ACC112 (cell line): ENCODE data around the gene FBLN1.

ENCODE experiments used
- H2AFZ ChIP-seq: fragments of 200-600 bp; sonication (generic); one replicate; pipeline ENCODE4 v1.6.0; 2017; ENCODE audit warnings: antibody characterized with exemption, low read length; ENCODE audit not compliant: unreplicated experiment
- H3K27ac ChIP-seq: fragments of 200-600 bp; sonication (generic); 2 replicates; pipeline ENCODE4 v1.5.1; 2014; ENCODE audit warnings: low read depth, mild to moderate bottlenecking, antibody characterized with exemption, low read length, moderate library complexity
- H3K27me3 ChIP-seq: fragments of 200-600 bp; sonication (generic); 2 replicates; pipeline ENCODE4 v1.6.1; 2014; ENCODE audit warnings: mild to moderate bottlenecking, antibody characterized with exemption, low read length, moderate library complexity, mixed read lengths; ENCODE audit not compliant: insufficient read depth
- H3K36me3 ChIP-seq: fragments of 200-600 bp; sonication (generic); 2 replicates; pipeline ENCODE4 v1.6.1; 2016; ENCODE audit warnings: mild to moderate bottlenecking, antibody characterized with exemption, low read length, moderate library complexity, mixed read lengths; ENCODE audit not compliant: insufficient read depth
- H3K4me1 ChIP-seq: fragments of 200-600 bp; sonication (generic); one replicate; pipeline ENCODE4 v1.6.1; 2016; ENCODE audit warnings: low read length, mixed read lengths; ENCODE audit not compliant: insufficient read depth, unreplicated experiment, control insufficient read depth
- H3K4me3 ChIP-seq: fragments of 200-600 bp; sonication (generic); 2 replicates; pipeline ENCODE4 v1.5.1; 2014; ENCODE audit warnings: mild to moderate bottlenecking, low read depth, low read length
- H3K79me2 ChIP-seq: fragments of 200-600 bp; sonication (generic); one replicate; pipeline ENCODE4 v1.6.0; 2016; ENCODE audit warnings: low read length; ENCODE audit not compliant: control insufficient read depth, unreplicated experiment, insufficient read depth

FBLN1 gene

DNA sequence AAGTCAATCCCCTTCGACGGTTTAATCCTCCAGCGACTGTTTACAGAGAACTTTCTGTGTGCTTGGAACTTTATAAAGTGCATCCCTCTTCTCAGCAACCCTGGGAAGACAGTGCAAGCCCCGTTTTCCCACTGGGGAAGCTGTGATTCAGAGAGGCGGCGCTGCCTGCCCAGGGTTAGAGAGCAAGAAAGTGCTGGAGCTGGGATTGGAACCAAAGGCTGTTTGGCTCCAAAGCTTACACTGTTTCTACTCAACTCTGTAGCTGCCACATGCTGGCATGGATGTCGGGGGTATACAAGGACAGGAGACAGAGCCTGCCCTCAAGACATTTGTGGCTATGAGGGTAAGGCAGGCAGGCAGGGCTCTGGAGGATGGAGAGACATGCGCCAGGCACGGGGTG is 13.0 kb downstream of the FBLN1 start:
- Histone ChIP-seq H3K4me1 (peaks cover 19% of the 10 kb centered on the region), H3K79me2 (peaks cover 14% of the 10 kb centered on the region), H3K27ac (no peak overlapping the region), H2AFZ (no peak overlapping the region), H3K4me3 (no peak overlapping the region), H3K27me3 (no peaks in the 10 kb centered on the region), H3K36me3 (no peaks in the 10 kb centered on the region)

DNA sequence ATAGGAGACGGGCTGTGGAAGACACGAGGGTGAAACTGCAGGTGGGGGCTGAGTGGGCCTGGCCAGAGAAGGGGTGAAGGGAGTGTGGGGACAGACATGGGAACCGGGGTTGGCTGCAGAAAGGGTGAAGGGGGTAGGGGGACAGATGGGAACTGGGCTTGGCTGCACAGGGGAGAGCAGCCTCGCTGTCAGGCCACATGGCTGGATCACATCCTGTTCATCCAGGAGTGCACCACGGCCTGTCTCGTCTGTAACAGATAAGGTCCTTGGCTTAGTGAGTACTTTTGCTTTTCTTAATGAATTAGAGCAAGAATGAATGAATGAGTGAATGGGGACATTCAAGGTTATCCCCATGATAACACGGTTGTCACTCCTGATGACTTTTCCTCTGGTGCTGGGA is 13.5 kb downstream of the FBLN1 start:
- Histone ChIP-seq H3K4me1 (peaks cover 19% of the 10 kb centered on the region), H3K4me3 (no peak overlapping the region), H3K79me2 (peaks cover 11% of the 10 kb centered on the region), H3K36me3 (no peaks in the 10 kb centered on the region), H3K27me3 (no peaks in the 10 kb centered on the region), H3K27ac (no peak overlapping the region), H2AFZ (no peak overlapping the region)

DNA sequence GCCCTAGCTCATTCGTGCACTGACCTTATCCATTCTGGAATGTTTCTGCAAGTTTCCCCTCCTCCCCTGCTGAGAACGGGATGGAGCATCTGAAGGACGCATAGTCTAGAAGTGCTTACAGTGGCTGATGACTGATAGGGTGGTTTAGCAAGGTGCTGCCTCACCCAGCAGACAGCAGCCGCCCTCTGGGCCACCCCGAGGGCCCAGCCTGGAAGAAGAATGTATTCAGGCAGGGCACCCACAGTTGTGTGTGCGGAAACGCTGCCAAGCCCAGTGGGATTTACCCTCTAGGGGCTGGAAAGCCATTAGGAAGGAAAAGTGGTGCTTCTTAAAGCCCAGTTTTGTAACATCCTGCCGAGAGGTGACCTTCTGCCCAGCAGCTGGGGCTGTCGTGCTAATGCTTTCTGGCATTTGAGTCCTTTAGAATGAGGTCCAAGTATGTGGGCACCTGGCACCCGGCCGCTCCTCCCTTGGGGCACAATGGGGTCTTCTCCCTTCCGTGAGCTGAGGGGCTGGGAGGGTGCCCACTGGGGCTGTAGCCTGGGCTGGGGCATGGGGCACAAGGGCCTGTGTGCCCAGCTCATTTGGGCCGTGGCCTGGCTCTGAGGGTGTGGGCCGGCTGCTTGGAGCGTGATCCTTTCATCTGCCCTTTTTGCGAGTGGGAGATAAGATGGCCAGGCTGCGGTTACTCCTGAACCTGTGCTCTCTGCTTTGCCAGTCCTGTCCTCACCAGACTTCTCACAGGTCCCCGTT is 14.4 kb downstream of the FBLN1 start:
- Histone ChIP-seq H3K36me3 (no peaks in the 10 kb centered on the region), H3K27ac (no peak overlapping the region), H2AFZ (no peak overlapping the region), H3K4me1 (peaks cover 16% of the 10 kb centered on the region), H3K79me2 (peaks cover 11% of the 10 kb centered on the region), H3K4me3 (no peak overlapping the region), H3K27me3 (no peaks in the 10 kb centered on the region)

DNA sequence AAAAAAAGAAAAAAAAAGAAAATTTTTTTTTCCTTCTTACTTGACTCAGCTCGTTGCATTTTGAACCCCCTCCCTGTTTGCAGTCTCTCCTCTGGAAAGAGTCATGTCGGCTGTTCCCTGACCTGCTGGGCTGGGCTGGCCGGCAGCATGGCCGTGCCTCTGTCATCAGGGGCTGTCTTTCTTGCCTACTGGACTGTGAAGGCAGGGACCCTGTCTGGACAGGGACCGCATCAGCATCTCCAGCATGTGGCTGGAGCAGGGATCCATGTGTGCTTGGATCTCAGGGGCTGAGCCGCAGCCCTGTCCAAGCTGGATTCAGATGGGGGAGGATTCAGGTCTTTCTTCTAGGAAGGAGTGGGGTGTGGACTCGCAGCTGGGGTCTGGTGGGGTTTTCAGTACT is 15.5 kb downstream of the FBLN1 start:
- Histone ChIP-seq H3K4me1 (peaks cover 6% of the 10 kb centered on the region), H3K36me3 (no peaks in the 10 kb centered on the region), H3K4me3 (no peak overlapping the region), H3K27me3 (no peaks in the 10 kb centered on the region), H2AFZ (no peak overlapping the region), H3K79me2 (peaks cover 10% of the 10 kb centered on the region), H3K27ac (no peak overlapping the region)

DNA sequence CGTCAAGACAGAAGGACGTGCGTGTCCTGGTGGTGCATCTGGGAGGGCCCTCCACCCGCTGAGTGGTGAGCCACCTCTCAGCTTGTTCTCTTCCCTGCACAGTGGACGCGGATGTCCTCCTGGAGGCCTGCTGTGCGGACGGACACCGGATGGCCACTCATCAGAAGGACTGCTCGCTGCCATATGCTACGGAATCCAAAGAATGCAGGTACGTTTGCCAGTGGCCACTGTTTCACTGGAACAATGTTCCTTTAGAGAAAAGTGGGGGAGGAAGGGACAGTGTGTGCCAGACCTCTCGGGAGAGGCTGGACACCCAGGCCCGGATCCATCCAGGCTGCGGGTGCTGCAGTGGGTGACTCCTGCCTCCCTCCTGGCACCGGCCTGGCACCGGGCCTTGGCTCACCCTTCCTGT is 15.9 kb downstream of the FBLN1 start:
- H3K4me3 ChIP-seq, result no peak overlapping the region
- no peaks in the 10 kb centered on the region for H3K36me3 ChIP-seq
- H3K27ac ChIP-seq, result no peak overlapping the region
- H2AFZ ChIP-seq, result no peak overlapping the region
- peaks cover 6% of the 10 kb centered on the region for H3K79me2 ChIP-seq
- no peaks in the 10 kb centered on the region for H3K27me3 ChIP-seq
- peaks cover 6% of the 10 kb centered on the region for H3K4me1 ChIP-seq

DNA sequence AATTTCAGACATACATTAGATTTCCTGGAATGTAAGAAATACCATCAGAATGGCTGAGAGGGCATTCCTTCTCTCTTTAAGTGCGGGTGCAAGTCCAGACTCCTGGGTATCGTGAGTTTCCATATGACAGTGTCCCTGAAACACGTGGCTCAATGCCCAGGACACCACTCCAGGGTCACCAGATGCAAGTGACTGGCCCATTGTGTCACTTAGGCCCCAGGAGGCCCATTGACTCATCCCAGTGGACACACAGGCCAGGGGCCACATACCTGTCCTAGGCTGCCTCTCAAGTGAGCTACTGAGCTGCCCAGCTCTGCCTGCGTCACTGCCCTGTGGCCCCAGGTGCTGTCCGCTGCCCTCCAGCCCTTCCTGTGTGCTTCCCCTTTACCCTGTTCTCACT is 18.5 kb downstream of the FBLN1 start:
- Histone ChIP-seq H3K4me1 (peaks cover 6% of the 10 kb centered on the region), H3K4me3 (no peak overlapping the region), H3K36me3 (no peaks in the 10 kb centered on the region), H3K27me3 (no peaks in the 10 kb centered on the region), H3K79me2 (no peaks in the 10 kb centered on the region), H3K27ac (no peak overlapping the region), H2AFZ (no peak overlapping the region)

DNA sequence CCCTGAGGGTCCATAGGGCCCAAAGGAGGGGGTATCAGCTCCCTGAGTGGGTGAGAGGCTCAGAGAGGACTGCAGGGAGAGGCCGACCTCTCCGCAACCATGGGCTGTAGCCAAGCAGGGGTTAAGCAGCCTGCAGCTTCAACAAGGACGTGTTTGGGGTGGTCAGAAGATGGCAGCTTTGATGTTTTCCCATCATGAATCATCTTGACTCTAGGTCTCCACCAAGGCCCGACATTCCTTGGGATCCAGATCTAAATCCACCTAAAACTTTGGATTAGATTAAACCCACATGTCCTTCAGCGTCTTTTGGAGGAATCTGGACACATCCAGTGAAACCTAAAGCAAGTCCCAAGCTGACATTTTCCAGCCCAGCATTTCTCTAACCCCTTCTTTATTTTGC is 19.8 kb downstream of the FBLN1 start:
- H3K4me1 ChIP-seq, result no peaks in the 10 kb centered on the region
- no peak overlapping the region for H2AFZ ChIP-seq
- H3K27me3 ChIP-seq, result no peaks in the 10 kb centered on the region
- no peaks in the 10 kb centered on the region for H3K79me2 ChIP-seq
- no peaks in the 10 kb centered on the region for H3K36me3 ChIP-seq
- no peak overlapping the region for H3K27ac ChIP-seq
- no peak overlapping the region for H3K4me3 ChIP-seq

DNA sequence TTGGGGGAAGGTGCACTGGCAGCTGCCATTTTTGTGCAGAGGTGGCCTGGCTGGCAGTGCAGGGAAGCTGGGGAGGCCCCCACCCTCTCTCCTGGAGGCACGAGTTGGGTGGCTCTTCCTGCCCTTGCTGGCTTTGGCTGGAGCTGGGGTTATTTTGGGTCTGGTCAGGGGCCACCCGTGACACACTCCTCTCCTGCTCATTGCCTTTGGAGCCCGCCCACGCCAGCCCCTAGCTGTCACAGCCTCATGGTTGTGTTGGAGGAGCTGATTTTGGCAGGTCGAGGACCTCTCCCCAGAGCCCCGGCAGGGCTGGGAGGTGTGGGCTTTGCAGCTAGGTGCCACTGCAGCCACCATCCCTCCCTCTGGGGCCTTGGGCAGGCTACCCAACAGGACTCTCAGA is 21.5 kb downstream of the FBLN1 start:
- Histone ChIP-seq H3K4me3 (no peak overlapping the region), H3K27me3 (no peaks in the 10 kb centered on the region), H3K79me2 (no peaks in the 10 kb centered on the region), H2AFZ (no peak overlapping the region), H3K4me1 (no peaks in the 10 kb centered on the region), H3K27ac (no peak overlapping the region), H3K36me3 (no peaks in the 10 kb centered on the region)

DNA sequence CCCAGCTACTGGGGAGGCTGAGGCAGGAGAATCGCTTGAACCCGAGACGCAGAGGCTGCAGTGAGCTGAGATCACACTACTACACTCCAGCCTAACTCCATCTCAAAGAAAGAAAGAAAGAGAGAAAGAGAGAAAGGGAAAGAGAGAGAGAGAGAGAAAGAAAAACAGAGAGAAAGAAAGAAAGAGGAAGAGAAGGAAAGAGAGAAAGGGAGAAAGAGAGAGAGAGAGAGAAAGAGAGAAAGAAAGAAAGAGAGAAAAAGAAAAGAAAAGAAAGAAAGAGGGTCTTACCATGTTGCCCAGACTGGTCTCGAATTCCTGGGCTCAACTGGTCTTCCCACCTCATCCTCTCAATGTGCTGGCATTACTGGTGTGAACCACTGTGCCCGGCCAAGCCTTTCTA is 22.3 kb downstream of the FBLN1 start:
- Histone ChIP-seq H3K4me1 (no peaks in the 10 kb centered on the region), H3K27ac (no peak overlapping the region), H3K27me3 (no peaks in the 10 kb centered on the region), H3K79me2 (no peaks in the 10 kb centered on the region), H2AFZ (no peak overlapping the region), H3K4me3 (no peak overlapping the region), H3K36me3 (no peaks in the 10 kb centered on the region)

DNA sequence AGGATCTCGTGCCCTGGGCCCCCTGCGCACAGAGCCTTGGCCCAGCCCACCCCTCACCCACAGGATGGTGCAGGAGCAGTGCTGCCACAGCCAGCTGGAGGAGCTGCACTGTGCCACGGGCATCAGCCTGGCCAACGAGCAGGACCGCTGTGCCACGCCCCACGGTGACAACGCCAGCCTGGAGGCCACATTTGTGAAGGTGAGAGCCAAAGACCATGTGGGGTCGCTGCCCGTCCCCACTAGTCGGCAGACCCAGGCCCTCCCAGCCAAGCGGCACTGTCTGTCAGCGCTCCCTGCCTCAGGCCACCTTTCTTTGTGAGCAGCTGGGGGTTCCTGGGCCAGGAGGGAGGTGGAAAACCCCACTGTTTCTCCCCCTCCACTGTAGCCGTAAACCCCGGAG is 22.8 kb downstream of the FBLN1 start:
- Histone ChIP-seq H3K79me2 (no peaks in the 10 kb centered on the region), H3K4me3 (no peak overlapping the region), H2AFZ (no peak overlapping the region), H3K36me3 (no peaks in the 10 kb centered on the region), H3K4me1 (no peaks in the 10 kb centered on the region), H3K27me3 (no peaks in the 10 kb centered on the region), H3K27ac (no peak overlapping the region)

DNA sequence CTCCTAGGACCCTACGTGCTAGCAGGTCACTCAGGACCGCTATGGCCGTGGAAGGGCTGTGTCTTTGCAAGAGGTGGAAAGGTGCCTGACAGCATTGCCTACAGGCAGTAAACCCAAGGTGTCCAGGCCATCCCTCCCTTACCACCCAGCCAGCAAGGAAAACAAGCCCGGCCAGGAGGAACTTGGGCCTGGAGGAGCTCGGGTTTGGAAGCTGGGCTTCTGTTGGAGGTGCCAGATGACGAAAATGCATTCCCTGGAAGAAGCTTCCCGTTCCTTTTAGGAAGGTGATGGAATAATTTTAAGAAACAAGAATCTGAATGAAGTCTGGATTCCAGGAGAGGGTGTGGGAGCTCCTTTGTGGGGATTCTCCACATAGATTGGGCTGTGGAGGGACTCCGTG is 23.6 kb downstream of the FBLN1 start:
- Histone ChIP-seq H3K4me3 (no peak overlapping the region), H3K4me1 (no peaks in the 10 kb centered on the region), H3K27me3 (no peaks in the 10 kb centered on the region), H3K36me3 (no peaks in the 10 kb centered on the region), H3K79me2 (no peaks in the 10 kb centered on the region), H3K27ac (no peak overlapping the region), H2AFZ (no peak overlapping the region)
